Activated CD8-positive, alpha-beta memory T cell treated with anti-CD3 and anti-CD28 coated beads for 24 hours (primary cell): ENCODE measurements around the gene C8G.

Experiments used
- DNase-seq: peaks from one replicate; pipeline ENCODE4 v3.0.0-alpha.2; 2020

The C8G gene

DNA sequence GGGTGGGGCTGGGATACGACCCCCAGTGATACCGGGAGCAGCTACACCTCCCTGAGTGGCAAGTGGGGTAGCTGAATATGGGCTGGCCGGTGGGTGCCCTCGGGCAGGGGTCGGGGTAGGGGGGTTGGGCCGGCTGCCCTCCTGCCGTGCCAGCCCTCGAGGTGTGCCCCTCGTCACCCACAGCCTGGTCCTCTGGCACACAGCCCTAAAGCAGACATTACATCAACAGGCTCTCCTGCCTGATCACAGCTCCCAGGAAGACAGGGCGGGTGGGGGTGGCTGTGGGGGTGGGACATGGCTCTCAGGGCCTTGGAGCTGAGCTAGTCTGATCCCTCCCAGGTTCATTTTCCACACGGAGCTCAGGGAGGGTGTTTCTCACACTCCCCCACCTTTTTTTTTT lies 23.7 kb upstream of the C8G start:
- DNase-seq = no peak

DNA sequence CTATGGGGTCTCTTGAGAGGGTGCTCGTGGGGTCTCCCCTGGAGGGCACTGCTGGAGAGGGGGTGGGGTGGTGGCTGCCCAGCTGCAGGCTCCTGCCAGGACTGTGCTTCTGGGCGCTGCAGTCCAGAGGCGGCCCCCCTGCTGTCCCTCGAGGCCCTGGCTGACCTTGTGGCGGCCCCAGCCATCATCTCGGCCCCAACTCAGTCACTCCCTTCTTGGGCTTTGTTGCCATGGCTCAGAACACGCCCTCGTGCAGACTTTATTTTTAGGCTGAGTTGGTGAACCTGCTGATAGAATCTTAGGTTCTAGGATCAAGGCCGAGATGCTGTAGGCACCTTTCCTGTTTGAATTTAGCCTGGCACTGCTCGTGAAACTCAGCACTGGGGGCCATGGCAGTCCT lies 23.3 kb upstream of the C8G start:
- no peak for DNase-seq

DNA sequence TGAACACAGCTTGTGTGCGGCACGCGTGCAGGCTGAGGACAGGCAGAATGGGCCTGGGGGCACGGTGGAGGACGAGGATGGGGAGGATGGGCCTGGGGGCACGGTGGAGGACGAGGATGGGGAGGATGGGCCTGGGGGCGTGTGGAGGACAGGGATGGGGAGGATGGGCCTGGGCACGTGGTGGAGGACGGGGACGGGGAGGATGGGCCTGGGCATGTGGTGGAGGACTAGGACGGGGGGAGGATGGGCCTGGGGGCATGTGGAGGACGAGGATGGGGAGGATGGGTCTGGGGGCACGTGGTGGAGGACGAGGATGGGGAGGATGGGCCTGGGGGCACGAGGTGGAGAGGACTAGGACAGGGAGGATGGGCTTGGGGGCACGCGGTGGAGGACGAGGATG lies 22.5 kb upstream of the C8G start:
- no peak for DNase-seq

DNA sequence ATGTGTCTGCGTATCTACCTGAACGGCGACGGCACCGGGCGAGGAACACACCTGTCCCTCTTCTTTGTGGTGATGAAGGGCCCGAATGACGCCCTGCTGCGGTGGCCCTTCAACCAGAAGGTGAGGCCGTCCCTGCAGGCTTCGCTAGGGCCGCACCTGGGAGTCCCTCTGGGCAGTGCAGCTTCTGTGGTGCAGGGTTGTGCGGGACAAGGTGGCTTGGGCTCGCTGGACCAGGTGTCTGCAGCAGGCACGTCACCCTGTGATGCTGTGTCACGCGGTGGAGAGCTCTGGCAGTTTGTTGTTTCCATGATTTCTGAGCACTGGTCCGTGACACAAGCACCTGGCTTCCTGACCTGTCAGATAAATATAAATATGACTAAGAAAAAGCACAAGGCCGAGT lies 21.2 kb upstream of the C8G start:
- no peak for DNase-seq

DNA sequence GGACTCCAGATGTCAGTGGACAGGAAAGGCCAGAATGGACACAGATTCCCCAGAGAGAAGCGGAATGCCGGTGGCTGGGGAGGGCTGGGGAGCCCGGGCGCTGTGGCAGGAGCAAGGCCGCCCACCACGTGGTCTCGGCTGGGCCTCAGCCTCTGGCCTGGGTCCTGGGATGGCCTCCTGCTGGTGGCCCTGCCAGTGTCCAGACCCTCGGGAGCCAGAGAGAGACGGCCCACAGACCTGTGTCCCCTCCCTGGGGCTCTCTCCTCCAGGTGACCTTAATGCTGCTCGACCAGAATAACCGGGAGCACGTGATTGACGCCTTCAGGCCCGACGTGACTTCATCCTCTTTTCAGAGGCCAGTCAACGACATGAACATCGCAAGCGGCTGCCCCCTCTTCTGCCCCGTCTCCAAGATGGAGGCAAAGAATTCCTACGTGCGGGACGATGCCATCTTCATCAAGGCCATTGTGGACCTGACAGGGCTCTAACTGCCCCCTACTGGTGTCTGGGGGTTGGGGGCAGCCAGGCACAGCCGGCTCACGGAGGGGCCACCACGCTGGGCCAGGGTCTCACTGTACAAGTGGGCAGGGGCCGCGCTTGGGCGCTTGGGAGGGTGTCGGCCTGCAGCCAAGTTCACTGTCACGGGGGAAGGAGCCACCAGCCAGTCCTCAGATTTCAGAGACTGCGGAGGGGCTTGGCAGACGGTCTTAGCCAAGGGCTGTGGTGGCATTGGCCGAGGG lies 19.5 kb upstream of the C8G start:
- no peak for DNase-seq

DNA sequence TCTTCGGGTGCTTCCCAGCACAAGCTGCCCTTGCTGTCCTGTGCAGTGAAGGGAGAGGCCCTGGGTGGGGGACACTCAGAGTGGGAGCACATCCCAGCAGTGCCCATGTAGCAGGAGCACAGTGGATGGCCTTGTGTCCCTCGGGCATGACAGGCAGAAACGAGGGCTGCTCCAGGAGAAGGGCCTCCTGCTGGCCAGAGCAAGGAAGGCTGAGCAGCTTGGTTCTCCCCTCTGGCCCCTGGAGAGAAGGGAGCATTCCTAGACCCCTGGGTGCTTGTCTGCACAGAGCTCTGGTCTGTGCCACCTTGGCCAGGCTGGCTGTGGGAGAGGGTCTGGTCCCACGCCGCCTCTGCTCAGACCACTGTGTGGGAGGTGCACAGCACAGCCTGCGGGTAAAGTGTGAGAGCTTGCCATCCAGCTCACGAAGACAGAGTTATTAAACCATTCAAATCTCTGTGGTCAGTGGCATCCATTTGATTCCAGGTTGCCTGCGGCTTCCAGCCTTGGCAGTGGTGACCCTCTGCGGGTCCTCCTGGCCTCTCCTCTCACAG lies 18.8 kb upstream of the C8G start:
- no peak for DNase-seq

DNA sequence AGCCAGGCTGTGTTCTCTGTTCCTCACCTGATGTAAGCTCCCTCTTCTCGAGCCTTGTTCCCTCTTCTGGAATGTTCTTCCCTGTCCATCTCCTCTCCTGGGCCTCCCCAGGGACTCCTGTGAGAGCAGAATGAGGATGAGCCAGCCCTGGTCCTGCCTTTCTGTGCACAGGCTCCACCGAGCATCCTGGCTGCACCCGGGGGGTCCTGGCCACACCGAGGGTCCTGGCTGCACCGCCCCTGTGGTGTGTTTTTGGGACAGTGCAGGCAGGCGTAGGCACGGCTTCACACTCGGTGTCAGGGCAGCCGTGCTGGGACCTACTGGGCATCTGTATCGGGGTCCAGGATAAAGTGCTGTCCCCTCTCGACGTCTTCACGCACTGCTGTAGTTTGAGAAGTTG lies 18.3 kb upstream of the C8G start:
- DNase-seq = no peak

DNA sequence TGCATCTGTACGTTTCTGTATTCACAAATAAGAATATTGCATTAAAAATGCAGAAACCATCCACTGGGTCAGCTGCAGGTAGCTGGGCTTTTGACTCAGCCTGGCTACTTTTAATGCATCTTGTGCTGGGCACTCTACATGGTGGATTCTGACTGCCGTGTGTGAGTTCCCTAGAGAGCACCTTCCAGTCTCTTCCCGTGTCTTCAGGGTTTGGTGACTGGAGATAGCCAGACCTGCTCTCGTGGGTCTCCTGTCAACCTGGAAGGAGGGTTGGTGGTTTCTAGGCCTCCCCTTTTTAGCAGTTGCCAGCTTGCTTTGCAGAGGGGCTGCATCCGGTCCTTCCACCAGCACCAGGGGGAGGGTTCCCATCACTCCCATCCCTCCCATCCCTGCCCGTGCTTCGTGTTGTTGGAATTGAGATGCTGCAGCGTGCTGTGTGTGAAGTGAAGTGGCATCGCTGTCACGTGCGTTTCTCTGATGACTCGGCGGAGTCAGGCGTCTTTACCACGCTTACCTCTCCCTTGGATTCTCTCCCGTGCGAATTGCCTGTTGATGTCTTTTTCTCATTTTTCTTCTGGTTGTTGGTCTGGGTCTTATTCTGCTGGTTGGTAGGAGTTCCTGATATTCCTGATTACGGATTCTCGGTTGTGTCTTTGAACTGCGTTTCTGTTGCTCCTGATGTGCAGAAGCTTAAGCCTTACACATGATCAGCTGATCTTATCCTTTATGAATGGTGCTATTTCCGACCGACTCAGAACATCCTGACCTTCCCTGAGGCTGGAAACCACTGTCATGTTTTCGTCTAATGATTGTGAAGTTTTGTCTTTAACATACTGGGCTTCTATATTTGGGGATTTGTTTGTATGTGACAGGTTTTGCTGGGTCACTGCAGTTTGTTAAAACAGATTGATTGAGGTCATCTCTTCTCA lies 17.4 kb upstream of the C8G start:
- no peak for DNase-seq

DNA sequence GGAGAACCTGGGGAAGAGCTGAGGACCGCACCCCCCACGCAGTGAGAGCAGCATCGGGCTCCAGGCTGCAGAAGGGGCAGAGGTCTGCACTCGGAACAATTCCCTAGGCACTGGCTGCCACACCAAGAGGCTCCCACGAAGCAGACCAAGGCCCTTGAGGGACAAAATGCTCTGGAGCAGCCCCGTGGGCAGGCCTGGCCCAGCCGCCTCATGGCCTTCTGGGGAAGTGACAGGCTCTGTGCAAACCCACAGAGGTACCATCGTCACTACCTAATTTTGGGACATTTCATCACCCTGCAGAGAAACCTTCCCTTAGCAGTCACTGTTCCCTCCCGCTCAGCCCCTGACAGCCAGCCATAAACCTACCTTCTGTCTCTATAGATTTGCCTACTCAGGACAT lies 16.5 kb upstream of the C8G start:
- no peak for DNase-seq

DNA sequence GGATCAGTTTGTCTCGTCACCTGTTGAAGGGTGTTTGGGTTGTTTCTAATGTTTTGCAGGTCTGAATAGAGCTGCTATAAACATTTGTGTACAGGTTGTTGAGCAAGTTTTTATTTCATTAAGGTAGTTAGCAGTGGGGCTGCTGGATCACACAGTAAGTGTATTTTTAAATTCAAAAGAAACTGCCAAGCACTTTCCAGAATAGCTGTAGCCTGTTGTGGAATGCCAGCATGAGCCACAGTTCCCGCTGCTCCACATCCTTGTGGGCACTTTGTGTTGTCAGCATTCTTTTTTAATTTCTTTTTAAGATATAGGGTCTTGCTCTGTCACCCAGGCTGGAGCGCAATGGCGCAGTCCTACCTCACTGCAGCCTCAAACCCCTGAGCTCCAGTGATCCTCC lies 15.0 kb upstream of the C8G start:
- no peak for DNase-seq

DNA sequence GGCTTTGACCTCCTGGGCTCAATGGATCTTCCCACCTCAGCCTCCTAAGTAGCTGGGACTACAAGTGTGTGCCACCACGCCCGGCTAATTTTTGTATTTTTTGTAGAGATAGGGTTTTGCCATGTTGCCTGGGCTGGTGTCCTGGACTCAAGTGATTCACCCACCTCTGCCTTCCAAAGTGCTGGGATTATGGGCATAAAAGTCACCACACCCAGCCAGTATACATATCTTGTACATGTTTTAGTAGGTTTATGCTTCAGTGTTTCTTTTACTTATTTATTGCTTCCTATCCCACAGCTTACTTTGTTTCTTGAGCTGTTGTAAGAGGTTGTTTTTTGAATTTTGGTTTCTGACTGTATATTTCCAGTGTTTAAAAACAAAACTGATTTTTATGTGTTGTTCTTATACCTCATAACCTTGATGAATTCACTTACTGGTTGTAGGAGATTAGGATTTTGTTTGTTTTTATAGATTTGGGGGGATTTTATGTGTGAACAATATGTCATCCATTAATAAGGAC lies 13.4 kb upstream of the C8G start:
- no peak for DNase-seq

DNA sequence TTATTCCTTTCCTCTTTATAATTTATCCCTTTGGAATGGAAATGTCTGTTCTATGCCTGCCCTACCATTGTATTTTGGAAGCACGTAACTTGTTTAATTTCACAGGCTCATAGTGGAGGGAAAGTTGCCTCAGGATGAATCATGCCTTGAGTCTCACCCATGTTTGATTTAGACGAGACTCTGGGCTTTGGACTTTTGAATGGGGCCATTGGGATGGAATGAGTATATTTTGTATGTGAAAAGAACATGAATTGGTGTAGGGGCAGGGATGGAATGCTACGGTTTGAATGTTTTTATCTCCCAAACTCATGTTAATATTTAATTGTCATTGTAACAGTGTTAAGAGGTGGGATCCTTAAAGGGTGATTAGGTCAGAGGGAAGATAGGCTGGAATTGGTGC lies 10.8 kb upstream of the C8G start:
- no peak for DNase-seq

DNA sequence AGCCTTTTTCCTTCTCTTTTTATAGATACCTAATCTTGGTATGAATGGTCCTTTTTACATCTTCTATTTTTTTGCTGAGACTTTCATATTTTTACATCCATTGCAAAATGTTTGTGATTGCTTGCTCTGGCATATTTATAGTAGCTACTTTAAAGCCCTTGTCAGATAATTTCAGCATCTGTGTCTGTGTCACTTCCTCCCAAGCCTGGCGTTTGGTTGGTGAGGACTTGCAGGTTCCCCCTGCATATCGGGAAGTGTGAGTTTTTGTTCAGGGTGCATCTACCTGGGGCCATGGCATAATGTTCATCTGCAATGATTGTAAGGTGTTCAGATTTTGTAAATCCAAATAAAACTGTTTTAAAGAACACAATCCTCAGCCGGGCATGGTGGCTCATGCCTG lies 9.4 kb upstream of the C8G start:
- no peak for DNase-seq

DNA sequence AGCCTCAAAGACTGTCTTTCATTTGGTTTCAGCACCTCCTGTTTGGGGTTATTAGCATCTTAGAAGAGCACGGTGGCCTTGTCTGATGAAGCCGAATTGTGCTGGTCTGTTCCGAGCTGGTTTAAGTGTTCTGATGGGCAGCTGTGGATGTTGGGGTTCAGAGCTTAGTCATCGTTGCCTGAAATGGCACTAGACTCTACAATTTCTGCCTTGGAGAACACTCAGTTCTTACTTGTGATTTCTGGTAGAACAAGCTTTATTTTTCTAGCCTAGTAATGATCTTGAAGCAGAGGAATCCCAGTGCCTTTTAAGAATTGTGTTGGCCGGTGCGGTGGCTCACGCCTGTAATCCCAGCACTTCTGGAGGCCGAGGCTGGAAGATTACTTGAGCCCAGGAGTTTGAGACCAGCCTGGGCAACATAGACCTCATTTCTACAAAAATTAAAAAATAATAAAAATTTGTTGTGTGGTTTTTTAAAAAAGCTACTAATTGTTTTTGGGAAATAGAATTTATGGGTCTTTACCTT lies 8.3 kb upstream of the C8G start:
- DNase-seq = no peak

DNA sequence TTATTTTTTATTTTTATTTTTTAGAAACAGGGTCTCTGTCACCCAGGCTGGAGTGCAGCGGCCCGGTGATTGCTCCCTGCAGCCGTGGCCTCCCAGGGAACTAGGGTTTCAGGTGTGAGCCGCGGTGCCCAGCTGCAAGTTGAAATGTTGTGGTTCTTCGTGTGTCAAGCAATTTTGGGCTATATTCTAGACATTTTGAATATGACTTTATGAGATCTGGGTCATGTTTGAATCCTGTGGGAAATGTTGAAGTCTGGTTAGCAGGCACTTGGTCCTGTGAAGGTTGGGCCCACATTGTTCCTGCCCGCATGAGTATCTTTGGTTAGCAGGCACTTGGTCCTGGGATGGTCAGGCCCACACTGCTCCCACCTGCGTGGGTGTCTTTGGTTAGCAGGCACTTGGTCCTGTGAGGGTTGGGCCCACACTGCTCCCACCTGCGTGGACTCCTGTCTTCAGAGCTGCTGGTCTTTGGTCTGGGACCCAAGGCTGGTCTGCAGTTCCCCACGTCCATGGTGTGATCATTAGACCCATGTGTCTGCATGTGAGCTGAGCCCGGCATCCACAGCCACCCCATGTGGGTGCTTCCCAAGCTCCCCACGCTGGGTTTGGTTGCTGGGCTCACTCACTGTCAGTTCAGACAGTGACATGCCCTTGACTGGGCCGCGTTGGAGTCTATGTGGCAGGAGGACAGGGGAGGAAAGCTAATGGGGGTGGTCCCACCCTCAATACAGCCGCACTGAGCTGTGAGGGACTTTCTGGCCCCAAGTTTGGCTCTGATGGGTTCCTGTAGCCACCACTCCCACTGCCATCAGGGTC lies 7.6 kb upstream of the C8G start:
- DNase-seq = no peak

DNA sequence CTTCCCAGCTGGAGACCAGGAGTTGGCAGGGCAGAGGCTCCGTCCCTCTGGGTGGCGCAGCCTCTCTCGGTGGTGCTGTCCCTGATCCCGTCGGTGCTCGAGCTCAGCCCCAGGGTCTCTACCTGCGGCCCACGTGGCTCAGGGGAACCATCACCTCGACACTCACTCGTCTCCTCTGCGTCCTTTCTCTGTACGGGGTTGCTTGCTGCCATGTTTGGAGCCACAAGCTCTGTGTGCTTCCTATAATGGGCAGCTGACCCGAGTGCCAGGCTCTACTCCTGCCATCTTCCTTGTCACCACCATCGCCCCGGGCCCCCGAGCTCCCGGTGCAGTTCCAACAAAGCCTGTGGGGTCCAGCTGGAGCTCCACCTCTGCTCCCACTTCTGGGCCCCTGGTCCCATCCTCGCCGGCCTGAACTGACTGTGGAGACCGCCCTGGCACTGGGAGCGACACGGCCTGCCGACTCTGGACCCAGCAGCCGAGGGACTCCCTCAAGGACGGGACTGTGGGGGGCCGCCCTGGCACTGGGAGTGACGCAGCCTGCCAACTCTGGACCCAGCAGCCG lies 5.5 kb upstream of the C8G start:
- no peak for DNase-seq

DNA sequence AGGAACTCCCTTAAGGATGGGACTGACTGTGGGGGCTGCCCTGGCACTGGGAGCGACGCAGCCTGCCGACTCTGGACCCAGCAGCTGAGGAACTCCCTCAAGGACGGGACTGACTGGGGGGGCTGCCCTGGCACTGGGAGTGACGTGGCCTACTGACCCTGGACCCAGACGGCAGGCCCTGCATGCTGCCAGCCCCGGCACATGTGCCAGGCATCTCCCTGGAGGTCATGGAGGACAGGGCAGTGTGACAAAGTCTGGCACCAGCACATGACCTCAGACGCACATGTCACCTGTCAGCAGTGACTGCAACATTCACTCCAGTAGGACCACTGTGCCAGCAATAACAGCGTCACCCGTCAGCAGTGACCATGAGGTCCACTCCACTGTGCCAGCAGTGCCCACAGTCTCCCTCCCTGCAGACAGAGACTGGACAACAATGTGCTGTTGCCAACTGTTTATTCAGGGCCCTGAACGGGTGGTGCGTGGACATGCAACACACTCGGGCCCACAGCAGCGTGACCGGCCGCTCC lies 5.0 kb upstream of the C8G start:
- DNase-seq = no peak

DNA sequence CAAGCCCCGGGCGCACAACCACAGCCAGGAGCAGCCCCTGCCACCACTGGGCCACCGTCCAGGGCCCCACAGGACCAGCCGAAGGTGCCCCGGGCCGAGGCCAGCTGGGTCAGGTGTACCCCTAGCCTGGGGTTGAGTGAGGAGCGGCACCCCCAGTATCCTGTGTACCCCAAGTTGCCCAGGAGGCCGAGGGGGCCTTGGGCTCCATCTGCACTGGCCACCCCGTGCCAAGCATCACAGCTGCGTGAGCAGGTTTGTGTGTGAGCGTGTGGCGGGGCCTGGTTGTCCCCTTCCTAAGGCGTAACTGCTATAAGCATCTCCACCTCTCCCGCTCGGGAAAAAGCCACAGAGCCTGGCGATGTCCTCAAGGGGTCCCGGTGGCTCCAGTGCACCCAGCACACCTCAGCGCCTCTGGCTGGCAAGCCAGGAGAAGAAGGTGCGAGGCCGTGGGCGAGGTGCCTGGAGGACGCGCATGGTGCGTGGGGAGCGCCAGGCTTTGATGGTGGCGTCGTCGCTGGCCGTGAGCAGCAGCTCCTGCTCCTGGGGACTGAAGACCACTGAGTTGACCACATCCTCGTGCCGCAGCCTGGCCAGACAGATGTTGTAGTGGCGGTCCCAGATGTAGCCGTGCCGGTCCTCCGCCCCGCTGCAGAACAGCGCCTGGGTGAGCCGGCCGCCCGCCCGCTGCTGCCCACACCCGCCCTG lies 4.4 kb upstream of the C8G start:
- no peak for DNase-seq

DNA sequence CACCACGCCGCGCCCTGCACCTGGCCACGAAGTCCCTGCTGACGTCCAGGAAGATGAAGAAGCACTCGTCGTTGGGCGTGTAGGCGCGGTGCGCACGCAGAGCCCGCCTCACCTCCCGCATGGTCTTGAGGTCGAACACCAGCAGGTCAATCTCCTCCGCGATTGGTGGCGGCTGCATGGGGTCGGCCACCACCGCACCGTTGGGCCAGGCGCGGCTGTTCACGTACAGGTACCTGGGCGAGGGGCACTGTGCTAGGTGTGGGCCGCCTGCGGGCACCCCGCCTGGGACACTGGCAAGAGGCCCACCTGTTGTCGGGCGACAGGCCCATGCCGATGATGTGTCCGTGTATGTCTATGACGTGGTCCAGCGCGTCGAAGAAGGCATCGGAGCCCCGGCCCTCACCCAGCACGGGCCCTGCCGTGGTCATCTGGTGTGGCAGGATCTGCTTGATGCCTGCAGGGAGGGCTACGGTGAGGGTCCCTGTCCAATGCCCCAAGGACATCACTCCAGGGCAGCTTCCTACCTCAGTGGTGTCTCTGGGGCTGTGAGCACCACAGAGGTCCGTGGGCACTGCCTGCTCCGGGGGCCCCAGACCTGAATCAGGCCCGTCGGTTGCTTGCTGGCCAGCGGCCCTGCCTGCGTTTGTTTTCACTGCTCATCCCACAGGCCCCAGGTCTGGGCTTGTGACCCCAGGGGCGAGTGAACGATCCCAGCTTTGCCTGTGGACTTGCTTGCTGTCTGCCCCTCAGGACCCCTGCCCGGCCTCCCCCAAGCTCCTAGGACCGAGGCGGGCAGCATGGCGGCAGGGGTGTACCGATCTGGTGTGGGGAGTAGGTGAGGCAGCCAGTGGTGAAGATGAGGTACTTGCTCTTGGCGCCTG lies 3.6 kb upstream of the C8G start:
- no peak for DNase-seq

DNA sequence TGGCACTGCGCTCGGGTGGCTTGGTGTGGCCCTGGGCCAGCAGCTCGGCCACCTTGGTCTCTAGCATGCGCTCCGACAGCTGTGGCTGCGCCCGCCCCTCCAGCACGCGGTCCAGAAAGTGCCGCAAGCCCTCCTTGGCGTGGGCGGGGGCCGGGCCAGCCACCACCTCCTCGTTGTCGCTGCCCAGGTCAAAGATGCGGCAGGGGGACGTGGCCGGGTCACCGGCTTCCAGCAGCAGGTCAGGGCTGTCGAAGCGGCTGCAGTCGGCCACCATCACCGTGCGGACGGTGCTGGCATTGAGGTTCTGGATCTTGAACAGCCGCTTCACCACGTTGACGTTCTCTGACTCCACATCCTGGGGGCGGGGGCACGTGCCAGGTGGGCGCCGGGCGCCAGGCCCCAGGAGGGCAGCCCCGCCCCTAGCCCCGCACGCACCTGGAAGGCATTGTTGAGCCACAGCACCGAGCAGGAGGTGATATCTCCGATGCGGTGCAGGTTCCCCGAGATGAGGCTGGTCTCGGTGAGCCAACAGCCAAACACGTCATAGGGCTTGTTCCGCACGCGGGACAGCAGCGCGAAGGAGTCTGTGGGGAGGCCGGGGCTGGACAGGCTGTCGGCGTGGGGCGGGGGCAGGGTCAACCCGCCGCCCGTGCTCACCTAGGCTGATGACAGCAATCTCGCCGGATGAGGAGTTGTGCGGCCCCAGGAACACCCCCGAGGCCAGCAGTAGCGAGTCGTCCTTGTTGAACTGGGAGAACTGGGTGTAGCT lies 2.7 kb upstream of the C8G start:
- no peak for DNase-seq
